GM21360 (cell line): ENCODE data around the gene FXR2.

Source experiments
- ATAC-seq: cut with Tn5 transposase; IDR thresholded peaks from one replicate; pipeline ENCODE4 v1.9.1; 2021; ENCODE audit warnings: mild to moderate bottlenecking, moderate library complexity; ENCODE audit not compliant: unreplicated experiment

FXR2 gene

DNA sequence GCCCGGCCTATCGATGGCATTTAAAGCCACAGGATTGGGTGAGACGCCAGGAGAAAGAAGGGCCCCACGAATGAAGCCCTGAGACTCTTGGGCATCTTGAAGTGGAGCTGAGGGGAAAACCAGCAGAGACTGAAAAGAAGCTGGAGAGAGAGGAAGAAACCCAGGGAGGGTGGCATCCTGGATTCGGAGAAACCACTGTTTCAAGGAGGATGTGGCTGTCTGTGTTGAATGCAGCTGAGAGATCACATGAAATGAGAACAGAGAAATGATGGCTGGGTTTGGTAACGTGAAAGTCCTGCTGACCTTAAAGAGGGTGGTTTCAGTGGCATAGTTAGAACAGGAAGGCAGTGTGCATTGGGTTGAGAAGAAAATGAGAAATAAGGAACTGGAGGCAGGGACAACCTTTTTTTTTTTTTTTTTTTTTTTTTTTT is 62.1 kb downstream of the FXR2 start:
- ATAC-seq = no peak

DNA sequence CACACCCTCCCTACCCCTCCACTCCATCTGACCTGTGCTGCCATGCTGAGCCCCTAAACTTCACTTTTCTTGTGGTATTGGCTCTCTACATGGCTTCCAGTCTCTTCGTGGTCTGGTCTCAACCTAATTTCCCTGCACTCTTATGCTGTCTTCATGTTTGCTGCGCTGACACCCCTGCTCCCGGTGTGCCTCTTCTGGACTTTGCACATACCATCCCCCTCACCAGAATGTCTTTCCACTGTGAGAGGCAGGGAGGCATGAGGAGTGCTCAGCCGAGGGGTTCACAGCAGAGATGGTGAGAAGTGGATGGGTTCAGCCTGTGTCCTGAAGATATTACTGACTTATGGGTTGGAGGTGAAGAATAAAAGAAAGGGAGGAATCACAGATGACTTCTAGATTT is 63.3 kb downstream of the FXR2 start:
- no peak for ATAC-seq

- ATAC-seq = no peak
Measured at GRCh38 chr17:7550344-7550743, 64.4 kb downstream of the FXR2 start.

DNA sequence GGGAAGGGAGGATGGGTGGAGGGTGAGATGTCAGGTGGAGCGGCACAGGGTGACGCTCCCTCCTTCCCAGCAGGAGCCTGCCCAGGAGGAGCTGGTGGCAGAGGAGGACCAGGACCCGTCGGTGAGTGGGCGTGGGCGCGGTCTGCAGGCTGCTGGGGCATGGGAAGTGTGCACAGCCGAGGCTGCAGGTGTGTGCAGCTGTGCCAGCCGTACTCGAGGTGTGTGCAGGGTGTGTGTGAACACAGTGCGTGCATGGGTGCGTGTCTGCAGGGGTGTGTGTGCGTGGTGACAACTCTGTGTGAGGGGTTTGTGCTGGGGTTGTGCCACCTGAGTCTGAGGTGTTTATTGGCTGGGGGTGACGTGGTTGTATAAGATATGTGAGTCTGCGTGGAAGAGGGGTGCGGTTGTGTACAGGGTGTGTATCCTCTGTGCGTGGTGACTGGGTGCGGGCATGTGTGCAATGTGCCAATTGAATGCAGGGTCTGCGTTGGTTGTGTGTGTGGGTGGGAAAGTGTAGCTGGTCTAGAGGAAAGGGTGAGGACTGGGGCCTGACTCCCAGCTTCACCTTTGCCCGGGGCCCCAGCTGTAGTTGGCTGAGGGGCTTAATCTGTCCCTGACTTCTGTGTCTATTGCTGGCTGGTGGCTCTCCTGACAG is 65.2 kb downstream of the FXR2 start:
- no peak for ATAC-seq

DNA sequence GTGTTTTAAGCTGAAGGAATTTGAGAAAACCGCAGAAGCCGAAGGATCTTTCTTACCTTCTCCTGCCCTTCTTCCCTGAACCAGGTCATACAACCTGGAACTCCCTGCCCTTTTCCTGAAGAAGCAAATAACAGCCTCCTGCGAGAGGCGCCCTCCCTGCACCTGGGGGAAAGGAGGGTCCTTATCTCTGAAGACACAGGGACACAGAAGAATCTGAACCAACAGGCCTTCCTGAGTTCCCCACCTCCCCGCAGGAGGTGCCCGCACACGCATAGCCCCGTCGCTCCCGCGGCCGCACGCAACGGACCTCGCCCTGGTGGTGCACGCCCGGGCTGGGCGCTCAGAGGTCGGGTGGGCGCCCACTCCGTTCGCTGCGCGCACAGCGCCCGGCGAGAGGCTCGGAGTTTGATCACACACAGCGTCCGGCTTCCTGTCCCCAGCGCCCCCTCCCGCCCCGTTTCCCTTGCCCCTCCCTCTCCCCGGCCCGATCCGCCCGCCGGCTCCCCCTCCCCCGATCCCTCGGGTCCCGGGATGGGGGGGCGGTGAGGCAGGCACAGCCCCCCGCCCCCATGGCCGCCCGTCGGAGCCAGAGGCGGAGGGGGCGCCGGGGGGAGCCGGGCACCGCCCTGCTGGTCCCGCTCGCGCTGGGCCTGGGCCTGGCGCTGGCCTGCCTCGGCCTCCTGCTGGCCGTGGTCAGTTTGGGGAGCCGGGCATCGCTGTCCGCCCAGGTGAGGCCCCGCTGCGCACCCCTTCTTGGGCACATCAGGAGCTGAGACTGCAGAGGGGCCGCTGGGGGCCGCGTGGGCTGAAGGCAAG is 65.9 kb downstream of the FXR2 start, which contains the start of gene TNFSF12:
TNFSF12 (plus strand) TSS at position 474 of the 816 bp plus-strand sequence; CDS start at position 570, 96 bp downstream.
- no peak for ATAC-seq

DNA sequence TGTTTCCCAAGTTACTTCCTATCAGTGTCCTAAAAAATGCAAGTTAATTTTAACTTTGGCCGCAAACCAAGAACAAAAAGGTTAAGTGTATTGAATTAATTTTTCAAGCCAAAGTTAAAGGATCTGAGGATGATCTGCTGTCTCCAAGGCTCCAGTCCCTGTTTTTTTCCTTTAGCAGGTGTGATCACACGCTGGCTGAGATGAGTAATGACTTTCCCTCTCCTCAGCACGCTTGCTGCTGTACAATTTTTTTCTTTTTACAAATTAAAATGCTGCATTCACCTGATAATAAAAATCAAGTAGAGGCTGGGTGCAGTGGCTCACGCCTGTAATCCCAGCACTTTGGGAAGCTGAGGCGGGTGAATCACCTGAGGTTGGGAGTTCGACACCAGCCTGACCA is 69.8 kb downstream of the FXR2 start:
- no peak for ATAC-seq
